ENCODE measurements around the gene DNAJC22. TPM values are rescaled to one million over a fixed set of nuclear protein-coding genes. Genes with fewer than 3 reads are reported as not detected.
A peak's percentile ranks its signal among the peaks of the same experiment; 100 is the strongest.

The DNAJC22 gene
- total RNA-seq, 1 experiment from 2014 or later: 0.24 TPM

GRCh38 chr12:49336645-49337584, 9.8 kb upstream of the DNAJC22 start, which contains the start of gene C1QL4:
C1QL4 (minus strand) TSS chr12:49337188; CDS start chr12:49336477, 711 bp downstream.
- Mint-ChIP-seq H3K27me3 (ENCODE audit: low read depth) (peaks cover 99% of the 10 kb centered on the region), H3K36me3 (no peaks in the 10 kb centered on the region; the same call in 1 of the 2 replicates), H3K27ac (no peak within 1 kb of the TSS), H3K9me3 (no peaks in the 10 kb centered on the region), H3K4me1 (peaks cover 56% of the 10 kb centered on the region), H3K4me3 (peak within 1 kb of the TSS; percentile 70)
- POLR2A ChIA-PET: interaction anchor here (1.1 to 2.1 kb wide), 2 partner anchors 11 to 30 kb away, joined by 3 to 8 read pairs; partner anchors contain the start of gene SPATS2
- TF ChIP-seq ATF1 (CRISPR knock-in tag; IDR thresholded peaks at IDR 0.05): no peak
- no peak for TF ChIP-seq NR1H2 (CRISPR knock-in tag; IDR thresholded peaks at IDR 0.05)
- peak; percentile 75 for TF ChIP-seq SP1 (CRISPR knock-in tag; conservative IDR thresholded peaks at IDR 0.05)
- TF ChIP-seq, protein P1, sequence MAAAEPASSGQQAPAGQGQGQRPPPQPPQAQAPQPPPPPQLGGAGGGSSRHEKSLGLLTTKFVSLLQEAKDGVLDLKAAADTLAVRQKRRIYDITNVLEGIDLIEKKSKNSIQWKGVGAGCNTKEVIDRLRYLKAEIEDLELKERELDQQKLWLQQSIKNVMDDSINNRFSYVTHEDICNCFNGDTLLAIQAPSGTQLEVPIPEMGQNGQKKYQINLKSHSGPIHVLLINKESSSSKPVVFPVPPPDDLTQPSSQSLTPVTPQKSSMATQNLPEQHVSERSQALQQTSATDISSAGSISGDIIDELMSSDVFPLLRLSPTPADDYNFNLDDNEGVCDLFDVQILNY (CRISPR knock-in tag; IDR thresholded peaks at IDR 0.05): 0 out of 2 replicates have a peak, but pooled peaks have one; percentile 52
- TF ChIP-seq, protein P2, sequence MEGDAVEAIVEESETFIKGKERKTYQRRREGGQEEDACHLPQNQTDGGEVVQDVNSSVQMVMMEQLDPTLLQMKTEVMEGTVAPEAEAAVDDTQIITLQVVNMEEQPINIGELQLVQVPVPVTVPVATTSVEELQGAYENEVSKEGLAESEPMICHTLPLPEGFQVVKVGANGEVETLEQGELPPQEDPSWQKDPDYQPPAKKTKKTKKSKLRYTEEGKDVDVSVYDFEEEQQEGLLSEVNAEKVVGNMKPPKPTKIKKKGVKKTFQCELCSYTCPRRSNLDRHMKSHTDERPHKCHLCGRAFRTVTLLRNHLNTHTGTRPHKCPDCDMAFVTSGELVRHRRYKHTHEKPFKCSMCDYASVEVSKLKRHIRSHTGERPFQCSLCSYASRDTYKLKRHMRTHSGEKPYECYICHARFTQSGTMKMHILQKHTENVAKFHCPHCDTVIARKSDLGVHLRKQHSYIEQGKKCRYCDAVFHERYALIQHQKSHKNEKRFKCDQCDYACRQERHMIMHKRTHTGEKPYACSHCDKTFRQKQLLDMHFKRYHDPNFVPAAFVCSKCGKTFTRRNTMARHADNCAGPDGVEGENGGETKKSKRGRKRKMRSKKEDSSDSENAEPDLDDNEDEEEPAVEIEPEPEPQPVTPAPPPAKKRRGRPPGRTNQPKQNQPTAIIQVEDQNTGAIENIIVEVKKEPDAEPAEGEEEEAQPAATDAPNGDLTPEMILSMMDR (IDR thresholded peaks at IDR 0.05): peak; percentile 97
- TF ChIP-seq ZNF671 (CRISPR knock-in tag; IDR thresholded peaks at IDR 0.05): no peak
- peak; percentile 36; the same call in 1 of the 2 replicates for TF ChIP-seq HMGXB4 (CRISPR knock-in tag; IDR thresholded peaks at IDR 0.05)
- no peak for TF ChIP-seq IRF1 (CRISPR knock-in tag; IDR thresholded peaks at IDR 0.05)
- 0 out of 2 replicates have a peak, but pooled peaks have one; percentile 45 for TF ChIP-seq TEAD1 (CRISPR knock-in tag; IDR thresholded peaks at IDR 0.05)
- ATAC-seq (peak; percentile 55), DNase-seq (ENCODE audit: low spot score) (peak; percentile 93)
- CTCF ChIA-PET: interaction anchor here (0.5 to 6.1 kb wide), 12 partner anchors 11 to 340 kb away, joined by 3 to 112 read pairs (median 12); partner anchors contain the start of genes DNAJC22, PRPH, SPATS2 and TROAP

GRCh38 chr12:49338830-49339463, 7.7 kb upstream of the DNAJC22 start:
- CTCF ChIA-PET: interaction anchor here (0.7 to 6.1 kb wide), 11 partner anchors 9 to 241 kb away, joined by 3 to 112 read pairs (median 5); partner anchors contain the start of genes DNAJC22, PRPH and TROAP
- Mint-ChIP-seq H3K9me3 (no peaks in the 10 kb centered on the region), H3K27me3 (ENCODE audit: low read depth) (peaks cover 98% of the 10 kb centered on the region), H3K4me3 (0 out of 2 replicates have a peak overlapping the region, but pooled peaks have one; percentile 15), H3K4me1 (peaks cover 49% of the 10 kb centered on the region), H3K36me3 (no peaks in the 10 kb centered on the region; the same call in 1 of the 2 replicates), H3K27ac (no peak overlapping the region)
- DNase-seq (ENCODE audit: low spot score): no peak
- ATAC-seq: no peak
- POLR2A ChIA-PET: no interaction called here
- TF ChIP-seq, protein P1 (CRISPR knock-in tag; IDR thresholded peaks at IDR 0.05): no peak
- TF ChIP-seq ZNF416 (CRISPR knock-in tag; IDR thresholded peaks at IDR 0.05) (no peak), RORB (CRISPR knock-in tag; IDR thresholded peaks at IDR 0.05) (no peak), SOX15 (CRISPR knock-in tag; IDR thresholded peaks at IDR 0.05) (no peak), ARID4B (CRISPR knock-in tag; IDR thresholded peaks at IDR 0.05; ENCODE audit: borderline replicate concordance) (no peak), KAT7 (CRISPR knock-in tag; IDR thresholded peaks at IDR 0.05; ENCODE audit: borderline replicate concordance) (no peak)
- TF ChIP-seq, protein P3, sequence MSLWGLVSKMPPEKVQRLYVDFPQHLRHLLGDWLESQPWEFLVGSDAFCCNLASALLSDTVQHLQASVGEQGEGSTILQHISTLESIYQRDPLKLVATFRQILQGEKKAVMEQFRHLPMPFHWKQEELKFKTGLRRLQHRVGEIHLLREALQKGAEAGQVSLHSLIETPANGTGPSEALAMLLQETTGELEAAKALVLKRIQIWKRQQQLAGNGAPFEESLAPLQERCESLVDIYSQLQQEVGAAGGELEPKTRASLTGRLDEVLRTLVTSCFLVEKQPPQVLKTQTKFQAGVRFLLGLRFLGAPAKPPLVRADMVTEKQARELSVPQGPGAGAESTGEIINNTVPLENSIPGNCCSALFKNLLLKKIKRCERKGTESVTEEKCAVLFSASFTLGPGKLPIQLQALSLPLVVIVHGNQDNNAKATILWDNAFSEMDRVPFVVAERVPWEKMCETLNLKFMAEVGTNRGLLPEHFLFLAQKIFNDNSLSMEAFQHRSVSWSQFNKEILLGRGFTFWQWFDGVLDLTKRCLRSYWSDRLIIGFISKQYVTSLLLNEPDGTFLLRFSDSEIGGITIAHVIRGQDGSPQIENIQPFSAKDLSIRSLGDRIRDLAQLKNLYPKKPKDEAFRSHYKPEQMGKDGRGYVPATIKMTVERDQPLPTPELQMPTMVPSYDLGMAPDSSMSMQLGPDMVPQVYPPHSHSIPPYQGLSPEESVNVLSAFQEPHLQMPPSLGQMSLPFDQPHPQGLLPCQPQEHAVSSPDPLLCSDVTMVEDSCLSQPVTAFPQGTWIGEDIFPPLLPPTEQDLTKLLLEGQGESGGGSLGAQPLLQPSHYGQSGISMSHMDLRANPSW (CRISPR knock-in tag; conservative IDR thresholded peaks at IDR 0.05; ENCODE audit: low read depth): no peak
- TF ChIP-seq, protein P4, sequence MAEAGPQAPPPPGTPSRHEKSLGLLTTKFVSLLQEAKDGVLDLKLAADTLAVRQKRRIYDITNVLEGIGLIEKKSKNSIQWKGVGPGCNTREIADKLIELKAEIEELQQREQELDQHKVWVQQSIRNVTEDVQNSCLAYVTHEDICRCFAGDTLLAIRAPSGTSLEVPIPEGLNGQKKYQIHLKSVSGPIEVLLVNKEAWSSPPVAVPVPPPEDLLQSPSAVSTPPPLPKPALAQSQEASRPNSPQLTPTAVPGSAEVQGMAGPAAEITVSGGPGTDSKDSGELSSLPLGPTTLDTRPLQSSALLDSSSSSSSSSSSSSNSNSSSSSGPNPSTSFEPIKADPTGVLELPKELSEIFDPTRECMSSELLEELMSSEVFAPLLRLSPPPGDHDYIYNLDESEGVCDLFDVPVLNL (CRISPR knock-in tag; IDR thresholded peaks at IDR 0.05; ENCODE audit: borderline replicate concordance, low read depth): no peak

Measured in WTC11 (cell line).